Putamen (tissue), 1 donor: Measurements from ENCODE around the gene AIRE.
"Not testable (repeated sequence)": the region's sequence is repeated elsewhere in the genome, so short reads cannot be mapped to it uniquely, and the experiment has no call there.

ENCODE experiments used
- DNase-seq: peaks from one replicate; pipeline ENCODE4 v3.0.0-alpha.2; 2016; ENCODE audit warnings: low spot score

Gene AIRE

GRCh38 chr21:44337941-44338895, 52.5 kb downstream of the AIRE start:
- peak; percentile 83 for DNase-seq

- peak; percentile 96 for DNase-seq
Observed at GRCh38 chr21:44338971-44339910, 53.6 kb downstream of the AIRE start, which contains the start of gene CFAP410. CFAP410 (minus strand) TSS chr21:44339390; CDS start chr21:44339194, 196 bp downstream.

- DNase-seq, result not testable (repeated sequence)
Observed at GRCh38 chr21:44341726-44342458, 56.2 kb downstream of the AIRE start.

- not testable (repeated sequence) for DNase-seq
Observed at GRCh38 chr21:44342981-44343380, 57.3 kb downstream of the AIRE start.

- DNase-seq, result no peak
Observed at GRCh38 chr21:44344541-44345183, 59.0 kb downstream of the AIRE start.

GRCh38 chr21:44345495-44345894, 59.8 kb downstream of the AIRE start:
- no peak for DNase-seq

GRCh38 chr21:44347911-44348451, 62.3 kb downstream of the AIRE start:
- no peak for DNase-seq
